Activated naive CD4-positive, alpha-beta T cell treated with Interleukin-2 at 50 U/mL for 16 hours (primary cell): ENCODE results near the gene RSPH6A.
"Not testable (repeated sequence)": the region's sequence is repeated elsewhere in the genome, so short reads cannot be mapped to it uniquely, and the experiment has no call there.

Experiments used
- DNase-seq: peaks from one replicate; pipeline ENCODE4 v3.0.0-alpha.2; 2020

RSPH6A gene

GRCh38 chr19:45764475-45764874 is 50.6 kb downstream of the RSPH6A start:
- no peak for DNase-seq

GRCh38 chr19:45763691-45764294 is 51.3 kb downstream of the RSPH6A start:
- no peak for DNase-seq

- DNase-seq: no peak
These were observed 52.1 kb downstream of the RSPH6A start for GRCh38 chr19:45762870-45763631.

- DNase-seq: no peak
These were observed 53.4 kb downstream of the RSPH6A start for GRCh38 chr19:45761714-45762113.

- DNase-seq: no peak
These were observed 56.2 kb downstream of the RSPH6A start for GRCh38 chr19:45758921-45759320.

GRCh38 chr19:45757695-45758094 is 57.4 kb downstream of the RSPH6A start:
- DNase-seq: no peak

GRCh38 chr19:45754323-45754722 is 60.8 kb downstream of the RSPH6A start:
- DNase-seq: no peak

- no peak for DNase-seq
These were observed 61.6 kb downstream of the RSPH6A start for GRCh38 chr19:45753548-45753947.

- DNase-seq: no peak
These were observed 62.5 kb downstream of the RSPH6A start for GRCh38 chr19:45752639-45753038.

- DNase-seq: not testable (repeated sequence)
These were observed 63.6 kb downstream of the RSPH6A start for GRCh38 chr19:45751483-45751882.

GRCh38 chr19:45747513-45747912 is 67.6 kb downstream of the RSPH6A start:
- DNase-seq: no peak

- no peak for DNase-seq
These were observed 68.2 kb downstream of the RSPH6A start for GRCh38 chr19:45746866-45747265.
